SK-MEL-5 (cell line): Measurements from ENCODE around the gene SLC13A5. TPM values are rescaled to one million over a fixed set of nuclear protein-coding genes. Genes with fewer than 3 reads are reported as not detected.
"Not testable (repeated sequence)": the region's sequence is repeated elsewhere in the genome, so short reads cannot be mapped to it uniquely, and the experiment has no call there.

Experiments used
- DNase-seq: peaks from one replicate; pipeline ENCODE4 v3.0.0-alpha.2; 2016; ENCODE audit warnings: low read depth, low spot score
- in situ Hi-C: cut with HindIII; loops from 2 replicates; pipeline ENCODE4 v1.10.0; 2016; ENCODE audit warnings: low sequenced_read_pairs, high pct_unique_total_duplicates, low pct_unique_long_range_greater_than_20kb
- polyA plus RNA-seq, 2 experiments: library from polyadenylated mRNA; depleted of rRNA; stranded (reverse); fragments of >200 nt; gene quantifications; 2 replicates each; pipeline ENCODE4 v1.2.3, GENCODE V29; 2015
- total RNA-seq: library from RNA; depleted of rRNA; stranded (reverse); fragments of >200 nt; shearing (Covaris generic); gene quantifications from 2 replicates; pipeline ENCODE4 v1.2.3, GENCODE V29; 2014; rRNA removed

The SLC13A5 gene
- not detected in 2 replicates for total RNA-seq
- not detected in 2 replicates for polyA plus RNA-seq (2015; cell fraction: cytosol; rRNA removed)
- polyA plus RNA-seq (2015; cell fraction: nucleus; rRNA removed), result not detected in 2 replicates

DNA sequence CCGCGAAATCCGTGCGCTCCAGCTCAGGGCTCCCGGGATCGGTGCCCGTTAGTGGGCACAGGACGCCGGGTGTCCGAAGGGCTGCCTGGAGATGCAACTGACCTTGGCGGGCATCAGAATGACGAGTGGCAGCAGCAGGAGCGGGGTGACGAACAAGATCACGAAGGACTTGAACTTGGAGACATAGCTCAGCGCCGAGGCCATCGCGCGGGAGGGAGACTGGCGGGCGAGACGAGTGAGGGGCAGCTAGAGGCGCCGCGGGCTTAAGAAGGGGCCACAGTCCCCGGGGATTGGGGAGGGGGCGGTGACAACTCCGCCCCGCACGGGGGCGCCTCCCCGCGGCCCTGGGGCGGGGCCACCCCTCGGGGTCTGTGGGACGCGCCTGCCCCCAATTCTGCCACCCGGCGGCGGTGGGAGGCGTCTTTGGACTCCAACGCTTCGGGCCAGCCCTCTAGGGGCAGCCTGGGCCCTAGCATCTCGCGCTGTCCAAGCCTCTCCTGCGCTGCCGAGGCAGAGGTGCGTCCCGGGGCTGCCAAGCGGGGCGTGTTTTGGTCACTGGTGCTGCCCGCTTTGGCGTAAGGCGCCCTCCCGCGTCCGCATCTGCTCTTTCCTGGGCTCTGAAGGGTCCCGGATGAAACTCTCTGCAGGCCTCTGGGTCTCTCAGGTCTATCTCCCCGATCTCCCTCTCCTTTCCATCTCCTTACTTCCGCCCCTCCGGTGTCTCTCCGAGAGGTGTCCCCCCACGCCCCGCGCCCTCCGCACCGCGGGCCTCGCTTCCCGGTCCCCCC is at the start of gene SLC13A5:
Gene SLC13A5 (minus strand): TSS at position 240 of the 788 bp plus-strand sequence. CDS start 36 bp downstream, at position 204.
- DNase-seq, result no peak
- in situ Hi-C loops, result no loop called here

DNA sequence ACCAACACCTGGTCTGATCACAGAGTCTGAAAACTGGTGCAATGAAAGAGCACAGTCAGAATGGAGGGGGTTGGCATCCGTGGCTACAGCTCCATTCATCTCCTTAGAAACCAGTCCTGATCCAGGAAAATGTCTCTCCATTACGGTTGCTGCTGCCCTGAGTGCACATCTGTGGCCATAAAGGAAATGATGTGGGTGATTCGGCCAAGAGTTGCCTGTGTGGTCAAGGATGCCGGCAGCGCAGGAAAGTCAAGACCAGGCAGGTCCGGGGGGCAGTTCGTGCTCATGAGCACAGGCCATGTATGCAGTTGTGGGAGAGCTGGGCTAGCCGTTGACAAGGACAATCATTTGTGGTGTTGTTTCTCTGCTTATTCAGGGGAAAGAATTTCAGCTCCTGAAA is 48.6 kb upstream of the SLC13A5 start:
- in situ Hi-C loops, result no loop called here
- DNase-seq, result no peak

DNA sequence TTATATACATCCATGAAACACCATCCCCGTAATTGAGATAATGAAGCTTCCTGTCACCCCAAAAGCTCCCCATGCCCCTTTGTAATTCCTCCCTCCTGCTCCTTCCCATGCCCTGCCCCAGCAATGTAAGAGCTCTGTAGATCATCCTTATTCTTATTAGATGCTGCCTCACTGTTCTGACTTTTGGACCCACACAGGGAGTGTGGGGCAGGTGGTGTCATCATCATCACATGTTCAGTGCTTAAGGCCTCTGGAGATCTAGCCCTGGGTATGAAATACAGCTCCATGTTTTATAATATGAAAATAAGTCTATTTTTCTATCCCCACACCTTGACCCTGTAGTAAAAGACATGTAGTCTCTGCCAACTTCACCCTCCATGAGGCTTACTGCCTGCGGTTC is 44.6 kb upstream of the SLC13A5 start:
- DNase-seq, result no peak
- in situ Hi-C loops, result no loop called here

DNA sequence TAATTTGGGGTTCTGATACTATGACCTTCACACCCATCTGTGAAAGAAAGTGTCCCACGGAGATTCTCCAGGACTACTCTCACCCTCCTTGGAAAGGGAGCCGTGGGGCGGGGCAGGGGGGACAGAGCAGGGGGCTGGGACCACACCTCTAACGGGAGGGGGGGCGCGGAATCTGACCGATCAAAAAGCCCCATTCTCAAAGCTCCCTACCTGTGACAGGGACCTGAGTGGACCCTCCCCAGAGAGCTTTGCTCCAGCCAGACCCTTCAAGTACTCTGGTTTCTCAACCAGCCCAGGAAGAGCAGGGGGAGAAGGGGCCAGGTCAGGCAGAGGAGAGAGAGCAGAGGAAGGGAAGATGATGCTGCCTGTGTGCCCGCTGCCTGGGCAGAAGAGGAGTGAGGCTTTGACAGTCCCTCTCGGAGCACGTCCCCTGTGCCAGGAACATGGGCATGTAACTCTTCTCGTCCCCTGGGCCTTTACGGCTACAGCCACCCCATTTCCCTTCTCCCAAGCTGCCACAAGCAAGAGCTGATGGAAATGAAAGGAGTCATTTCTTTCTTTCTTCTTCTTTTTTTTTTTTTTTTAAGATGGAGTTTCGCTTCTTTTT is 43.4 kb upstream of the SLC13A5 start:
- in situ Hi-C loops, result no loop called here
- DNase-seq, result no peak

DNA sequence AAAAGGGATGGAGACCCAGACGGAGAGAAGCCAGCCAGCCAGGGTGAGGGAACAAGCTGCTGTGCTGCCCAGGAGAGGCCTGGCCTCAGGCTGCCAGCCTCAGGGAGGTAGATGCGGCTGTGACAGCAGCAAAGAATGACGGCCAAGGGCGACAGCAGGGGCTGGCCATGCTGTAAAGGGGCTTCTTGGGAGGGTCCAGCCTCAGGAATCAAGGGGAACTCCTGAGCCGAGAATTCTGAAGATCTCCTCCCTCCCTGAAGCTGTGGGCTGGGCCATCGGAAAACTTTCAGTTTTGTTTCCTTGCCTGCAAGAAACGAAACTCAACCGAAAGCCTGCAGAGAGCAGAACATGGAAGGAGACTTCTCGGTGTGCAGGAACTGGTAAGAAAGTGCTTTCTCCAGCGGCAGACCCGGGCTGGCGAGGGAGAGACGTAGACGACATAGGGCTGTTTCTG is 42.6 kb upstream of the SLC13A5 start, which contains the start of gene XAF1:
Gene XAF1 (plus strand): TSS at position 316 of the 454 bp plus-strand sequence. CDS start 33 bp downstream, at position 349.
- in situ Hi-C loops, result no loop called here
- DNase-seq, result peak; percentile 30

DNA sequence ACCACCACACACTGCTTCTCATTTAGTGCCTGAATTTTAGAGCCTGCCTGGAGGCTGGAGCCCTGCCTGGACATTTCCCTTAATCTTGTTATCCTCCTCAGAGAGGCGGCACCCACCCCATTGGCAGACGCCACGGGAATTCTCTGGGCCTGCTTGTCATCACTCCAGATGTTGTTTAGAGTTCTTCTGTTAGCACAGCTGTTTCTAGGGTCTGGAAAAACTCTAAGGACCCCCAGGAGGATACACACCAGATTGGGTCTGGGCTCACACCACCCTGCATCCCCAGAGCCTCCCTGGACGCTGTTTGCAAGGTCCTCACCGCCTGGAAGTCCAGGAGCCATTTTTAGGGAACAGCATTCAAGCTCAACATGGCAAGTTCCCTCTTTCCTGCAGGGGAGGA is 42.1 kb upstream of the SLC13A5 start:
- in situ Hi-C loops, result no loop called here
- no peak for DNase-seq

DNA sequence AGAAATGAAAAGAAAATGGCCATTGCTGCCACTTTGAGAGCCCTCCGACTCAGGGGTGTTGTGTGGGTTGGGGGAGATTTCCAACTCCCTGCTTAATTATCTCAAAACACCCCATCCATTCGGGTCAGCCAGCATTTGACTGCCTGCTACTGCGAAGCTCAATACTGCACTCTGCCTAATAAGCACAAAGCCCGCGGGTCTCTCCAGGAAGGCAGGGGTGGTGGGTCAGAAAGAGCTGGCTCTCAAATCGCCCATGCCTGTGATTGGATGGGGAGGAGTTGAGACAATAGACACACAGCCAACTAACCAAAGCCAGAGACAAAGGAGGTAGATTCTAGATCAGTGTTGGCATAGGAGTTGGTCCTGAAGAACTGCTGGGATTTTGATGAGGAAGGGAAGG is 40.4 kb upstream of the SLC13A5 start:
- in situ Hi-C loops, result no loop called here
- DNase-seq, result no peak

DNA sequence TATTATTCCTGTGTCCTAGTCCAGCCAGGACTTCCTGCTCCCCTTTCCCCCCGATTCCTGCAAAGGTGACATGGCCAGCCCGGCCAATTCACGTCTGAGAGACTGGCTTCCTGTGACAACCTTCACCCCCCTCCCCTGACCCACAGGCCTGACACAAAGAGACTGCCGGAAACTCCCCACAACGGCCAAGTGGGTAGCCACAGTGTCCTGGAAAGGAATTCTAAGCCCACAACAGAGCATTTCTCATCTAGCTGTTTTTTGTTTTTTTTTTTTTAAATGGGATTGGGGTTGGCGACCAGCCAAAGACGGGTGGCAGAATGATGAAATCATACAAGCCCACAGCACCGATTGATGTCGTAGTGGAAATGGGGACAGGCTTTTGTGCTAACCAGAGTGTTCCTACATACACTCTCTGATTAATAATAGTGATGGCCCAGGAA is 39.9 kb upstream of the SLC13A5 start:
- DNase-seq, result no peak
- in situ Hi-C loops, result no loop called here

DNA sequence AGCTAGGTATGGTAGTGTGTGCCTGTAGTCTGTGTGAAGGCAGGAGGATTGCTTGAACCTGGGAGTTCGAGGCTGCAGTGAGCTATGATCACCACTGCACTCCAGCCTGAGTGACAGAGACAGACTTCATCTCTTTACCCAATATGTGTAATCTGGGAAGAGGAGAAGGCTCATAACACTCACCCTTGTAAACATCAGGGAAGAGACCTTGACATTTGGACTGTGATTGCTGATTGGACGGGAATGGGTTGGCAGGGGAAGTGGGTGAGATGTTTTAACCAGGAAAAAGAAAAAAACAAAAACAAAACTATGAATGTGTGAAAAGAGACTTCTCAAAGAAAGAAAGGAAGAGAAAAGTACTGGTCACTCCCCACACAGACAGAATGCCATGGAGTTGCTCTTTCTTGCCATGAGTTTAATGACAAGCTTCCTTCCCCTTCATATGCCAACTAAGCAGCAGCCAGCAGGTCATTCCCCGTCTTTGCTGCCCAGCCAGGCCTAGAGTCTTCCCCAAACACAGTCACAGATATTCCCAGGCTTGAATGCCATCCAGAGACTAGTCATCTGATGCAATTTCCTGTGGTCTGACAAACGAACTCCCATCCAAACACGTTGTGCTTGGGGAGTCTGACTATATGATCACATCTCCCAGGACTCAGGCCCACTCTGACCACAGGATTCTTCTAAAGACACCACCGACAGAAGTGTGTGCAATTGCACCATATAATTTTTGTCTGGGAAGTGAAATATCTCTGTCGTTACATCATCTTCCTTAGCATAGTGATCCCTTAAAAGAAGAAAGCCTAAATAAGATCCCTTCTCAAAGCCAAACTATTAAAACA is 39.1 kb upstream of the SLC13A5 start:
- in situ Hi-C loops, result no loop called here
- DNase-seq, result peak; percentile 44

DNA sequence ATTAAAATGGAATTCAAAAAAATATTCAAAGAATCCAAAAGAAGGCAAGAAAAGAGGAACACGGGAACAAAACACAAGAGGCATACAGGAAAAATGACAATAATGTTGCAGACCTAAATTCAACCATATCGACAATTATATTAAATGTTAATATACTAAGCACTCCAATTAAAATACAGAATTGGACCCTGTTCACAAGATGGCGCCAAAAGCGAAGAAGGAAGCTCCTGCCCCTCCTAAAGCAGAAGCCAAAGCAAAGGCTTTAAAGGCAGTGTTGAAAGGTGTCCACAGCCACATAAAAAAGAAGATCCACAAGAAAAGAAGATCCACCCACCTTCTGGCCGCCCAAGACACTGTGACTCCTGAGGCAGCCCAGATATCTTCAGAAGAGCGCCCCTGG is 36.4 kb upstream of the SLC13A5 start:
- in situ Hi-C loops, result no loop called here
- peak; percentile 16 for DNase-seq

DNA sequence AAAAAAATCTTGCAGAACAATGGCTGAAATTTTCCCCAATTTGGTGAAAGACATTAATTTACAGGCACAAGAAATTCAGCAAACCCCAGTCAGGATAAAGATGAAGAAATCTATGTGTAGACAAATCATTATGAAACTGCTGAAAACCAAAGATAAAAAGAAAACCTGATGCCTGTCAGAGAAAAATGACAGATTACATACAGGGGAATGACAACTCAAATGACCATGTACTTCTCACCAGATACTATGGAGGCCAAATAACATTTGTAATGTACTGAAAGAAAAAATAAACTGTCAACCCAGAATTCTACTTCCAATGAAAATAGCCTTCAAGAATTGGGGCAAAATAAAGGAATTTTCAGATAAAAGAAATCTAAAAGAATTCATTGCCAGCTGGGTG is 35.4 kb upstream of the SLC13A5 start:
- no peak for DNase-seq
- in situ Hi-C loops, result no loop called here

DNA sequence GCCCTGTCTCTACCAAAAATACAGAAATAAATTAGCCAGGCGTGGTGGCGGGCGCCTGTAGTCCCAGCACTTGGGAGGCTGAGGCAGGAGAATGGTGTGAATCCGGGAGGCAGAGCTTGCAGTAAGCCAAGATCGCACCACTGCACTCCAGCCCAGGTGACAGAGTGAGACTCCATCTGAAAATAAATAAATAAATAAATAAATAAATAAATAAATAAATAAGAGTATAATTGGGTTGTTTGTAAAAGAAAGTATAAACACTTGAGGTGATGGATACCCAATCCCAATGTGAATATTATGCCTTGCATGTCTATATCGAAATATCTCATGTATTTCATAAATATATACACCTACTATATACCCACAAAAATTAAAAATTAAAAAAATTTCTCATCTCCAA is 33.5 kb upstream of the SLC13A5 start:
- DNase-seq, in situ Hi-C loops: not testable (repeated sequence)

DNA sequence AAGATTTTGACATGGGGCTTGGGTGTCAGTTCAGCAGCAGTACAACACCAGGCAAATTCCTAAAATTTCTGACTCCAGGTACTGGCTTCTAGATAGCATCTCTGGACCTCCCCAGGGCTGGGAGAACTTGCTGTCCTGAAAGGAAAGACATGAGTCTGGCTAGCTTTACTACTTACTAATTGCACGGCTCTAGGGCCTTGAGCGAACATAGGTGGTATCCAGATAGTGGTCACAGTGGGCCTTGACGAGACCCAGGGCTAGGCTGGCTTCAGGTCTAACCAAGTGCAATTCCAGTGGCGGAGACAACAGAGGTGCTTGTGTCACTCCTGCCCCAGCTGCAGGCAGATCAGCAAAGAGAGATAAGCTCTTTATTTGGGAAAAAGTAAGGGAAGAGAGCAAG is 16.4 kb upstream of the SLC13A5 start:
- in situ Hi-C loops, result no loop called here
- no peak for DNase-seq

DNA sequence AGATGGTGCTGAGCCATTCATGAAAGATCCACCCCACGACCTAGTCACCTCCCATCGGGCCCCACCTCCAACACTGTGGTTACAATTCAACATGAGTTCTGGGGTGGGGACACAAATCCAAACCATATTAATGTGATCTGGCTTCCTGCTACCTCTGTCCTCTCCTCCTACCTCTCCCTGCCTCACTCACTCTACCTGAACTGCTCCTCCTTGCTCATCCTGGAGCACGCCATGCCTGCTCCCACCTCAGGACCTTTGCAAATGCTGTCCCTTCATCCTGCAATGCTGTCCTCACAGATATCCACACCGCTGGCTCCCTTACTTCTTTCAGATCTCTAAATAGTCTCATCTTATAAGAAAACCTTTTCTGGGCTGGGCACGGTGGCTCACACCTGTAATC is 10.8 kb upstream of the SLC13A5 start:
- DNase-seq, result no peak
- in situ Hi-C loops, result no loop called here

DNA sequence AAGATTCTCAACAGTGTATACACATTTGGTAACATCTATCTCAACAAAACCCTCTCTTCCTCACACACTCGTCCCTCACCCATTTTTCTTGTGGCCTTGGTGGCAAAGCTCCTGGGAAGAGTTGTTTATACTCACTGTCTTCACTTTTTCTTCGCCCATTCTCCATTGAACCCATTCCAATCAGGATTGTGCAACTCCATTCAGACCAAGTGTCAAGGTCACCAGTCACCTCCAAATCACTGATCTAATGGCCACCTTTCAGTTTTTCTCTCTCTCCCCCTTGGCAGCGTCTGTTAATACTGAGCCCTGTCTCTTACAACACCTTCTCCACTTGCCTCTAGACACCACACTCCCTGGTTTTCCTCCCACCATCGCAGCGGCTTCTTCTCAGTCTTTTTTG is 8.6 kb upstream of the SLC13A5 start:
- in situ Hi-C loops, result no loop called here
- no peak for DNase-seq

DNA sequence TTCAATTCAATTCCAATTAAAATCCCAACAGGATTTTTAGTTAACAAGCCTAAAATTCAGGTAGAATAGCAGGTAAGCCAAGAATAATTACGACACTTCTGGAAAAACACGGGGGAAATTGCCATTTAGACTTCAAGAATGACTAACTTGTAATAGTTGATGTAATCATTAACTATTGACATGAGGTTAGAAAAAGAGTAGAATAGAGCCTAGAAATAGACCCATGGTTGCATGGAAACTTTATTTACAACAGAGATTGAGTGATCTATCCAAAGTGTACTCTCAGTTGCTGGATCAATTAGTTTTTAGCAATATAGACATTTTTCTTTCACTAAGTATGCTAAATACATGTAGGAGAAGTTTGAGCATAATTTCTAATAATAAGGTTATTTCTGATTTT is 3.6 kb upstream of the SLC13A5 start:
- DNase-seq, result no peak
- in situ Hi-C loops, result no loop called here

DNA sequence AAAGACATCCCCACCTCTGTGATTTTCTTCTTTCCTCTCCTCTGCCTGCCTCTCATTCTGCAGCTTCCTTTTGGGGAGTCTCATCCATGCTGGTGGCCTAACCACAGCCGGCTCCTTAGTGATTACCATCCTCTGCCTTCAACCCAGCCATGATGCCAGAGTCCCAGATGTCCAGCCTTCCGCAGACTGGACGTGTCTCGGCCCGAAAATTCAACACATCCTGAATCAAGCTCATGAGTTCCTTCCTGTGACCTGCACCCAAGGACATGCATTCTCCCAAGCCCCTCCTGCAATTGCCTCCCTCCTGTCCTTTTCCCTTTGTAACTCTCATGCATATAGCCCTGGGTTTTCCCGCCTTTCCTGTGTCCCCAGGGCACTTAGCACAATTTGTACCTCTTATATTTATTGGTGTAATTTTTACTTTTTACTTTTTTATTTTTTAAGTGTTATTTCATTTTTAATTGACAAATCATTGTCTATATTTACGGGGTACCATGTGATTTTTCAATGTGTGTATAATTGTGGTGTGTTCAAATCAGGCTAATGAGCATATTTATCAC is 1.2 kb upstream of the SLC13A5 start:
- DNase-seq, result no peak
- in situ Hi-C loops, result no loop called here

DNA sequence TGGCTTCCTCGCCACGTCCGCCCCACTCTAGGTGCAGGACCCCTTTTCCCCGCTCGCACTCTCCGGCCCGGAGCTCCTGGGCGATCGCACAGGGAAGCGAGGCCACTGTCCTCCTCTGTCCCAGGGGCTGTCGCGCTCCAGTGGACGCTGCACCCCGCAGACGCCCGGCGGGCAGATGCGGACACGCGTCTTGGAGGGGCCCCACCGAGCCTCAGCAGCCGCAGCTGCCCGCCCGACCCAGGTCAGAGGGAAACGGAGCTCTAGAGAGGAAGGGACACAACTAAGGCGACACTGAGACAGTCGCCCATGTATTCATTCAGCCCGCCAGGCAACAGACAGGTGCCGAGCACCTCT is 726 bp upstream of the SLC13A5 start:
- in situ Hi-C loops, result no loop called here
- no peak for DNase-seq
